Stimulated activated CD4-positive, alpha-beta T cell treated with anti-CD3 and anti-CD28 coated beads, Interleukin-12 subunit alpha, Interleukin-12 subunit beta, amount 100 ng/mL, for 48 hours (primary cell): ENCODE data around the gene GLDC.
A peak's percentile ranks its signal among the peaks of the same experiment; 100 is the strongest.
"Not testable (repeated sequence)": the region's sequence is repeated elsewhere in the genome, so short reads cannot be mapped to it uniquely, and the experiment has no call there.

Source experiments
- DNase-seq, 3 donors: peaks; one replicate each; pipeline ENCODE4 v3.0.0-alpha.2; 2020; ENCODE audit warnings: low read depth in 2 of 3, low spot score in 1 of 3

Gene GLDC

GRCh38 chr9:6575324-6576034 is 70.0 kb downstream of the GLDC start:
- DNase-seq, result no peak

DNA sequence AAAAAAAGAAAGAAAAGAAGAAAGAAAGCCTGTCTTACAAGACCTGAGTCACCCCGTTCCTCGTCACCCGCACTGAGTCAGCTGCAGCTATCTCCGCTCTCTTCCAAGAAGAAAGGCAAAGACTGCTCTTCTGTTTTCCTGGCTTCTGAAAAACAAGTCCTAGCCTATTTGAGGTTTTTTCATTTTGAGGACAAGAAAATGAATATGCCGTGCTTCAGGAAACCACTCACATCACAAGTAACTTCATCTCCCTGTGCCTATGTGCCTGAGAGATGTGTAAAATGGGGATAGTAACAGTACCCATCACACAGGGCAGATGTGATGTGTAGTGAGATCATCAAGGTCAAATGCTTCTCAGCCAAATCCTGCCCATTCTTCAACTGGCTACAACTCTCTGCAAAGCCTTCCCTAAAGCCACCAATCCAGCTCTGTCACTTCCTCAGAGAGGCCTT is 78.4 kb downstream of the GLDC start:
- peak; percentile 13 to 20 (median 13) for DNase-seq

DNA sequence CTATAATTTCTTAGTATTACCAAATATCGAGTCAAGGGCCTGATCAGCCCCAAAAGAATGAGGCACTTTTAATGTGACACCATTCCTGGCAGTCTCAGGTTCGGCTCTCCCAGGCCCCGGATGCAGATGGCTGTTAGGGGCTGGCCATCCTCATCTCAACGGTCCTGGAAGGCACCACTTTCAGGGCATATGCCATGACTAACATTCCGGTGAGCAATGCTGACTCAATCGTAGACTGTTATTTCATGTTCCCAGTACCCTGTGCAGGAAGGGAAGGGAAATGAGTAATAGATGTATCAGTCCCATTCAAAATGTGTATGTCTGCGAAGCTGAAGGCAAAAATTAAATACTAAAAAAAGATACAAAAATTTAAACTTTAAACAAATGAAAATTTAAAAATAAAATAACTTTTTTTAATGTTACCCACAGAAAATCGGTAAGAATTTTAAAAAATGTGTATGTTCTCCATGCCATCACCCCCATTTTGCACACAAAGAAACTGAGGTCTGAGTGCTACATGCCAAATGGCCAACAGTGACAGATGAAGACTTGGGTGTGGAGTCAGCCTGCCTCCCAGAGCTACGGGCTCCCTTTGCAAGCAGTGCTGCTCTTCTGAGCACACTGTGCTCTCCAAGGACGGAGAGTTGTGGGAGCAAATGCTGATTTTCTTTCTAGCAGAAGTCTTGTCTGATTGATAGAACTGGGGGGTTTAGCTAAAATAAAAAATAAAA is 79.0 kb downstream of the GLDC start:
- DNase-seq, result peak; percentile 43 to 52 (median 45)

DNA sequence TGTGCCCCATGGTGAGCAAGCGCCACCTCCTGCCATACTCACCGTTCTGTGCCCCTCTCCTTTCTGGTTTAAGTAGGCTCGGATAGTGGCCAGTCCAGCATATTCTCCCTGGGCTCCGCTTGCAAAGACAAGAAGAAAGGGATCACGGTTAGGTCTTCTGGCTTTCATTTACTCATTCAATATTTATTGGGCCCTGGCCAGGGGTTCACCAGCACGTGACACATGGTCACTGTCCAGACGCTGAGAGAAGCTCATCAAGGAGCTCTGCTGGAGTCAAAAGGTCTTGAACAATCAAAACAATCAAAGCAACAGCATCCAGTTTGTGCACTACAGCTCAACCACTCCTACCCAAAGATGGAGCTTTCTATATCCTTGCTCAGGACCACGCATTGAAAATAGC is 80.2 kb downstream of the GLDC start:
- no peak for DNase-seq

DNA sequence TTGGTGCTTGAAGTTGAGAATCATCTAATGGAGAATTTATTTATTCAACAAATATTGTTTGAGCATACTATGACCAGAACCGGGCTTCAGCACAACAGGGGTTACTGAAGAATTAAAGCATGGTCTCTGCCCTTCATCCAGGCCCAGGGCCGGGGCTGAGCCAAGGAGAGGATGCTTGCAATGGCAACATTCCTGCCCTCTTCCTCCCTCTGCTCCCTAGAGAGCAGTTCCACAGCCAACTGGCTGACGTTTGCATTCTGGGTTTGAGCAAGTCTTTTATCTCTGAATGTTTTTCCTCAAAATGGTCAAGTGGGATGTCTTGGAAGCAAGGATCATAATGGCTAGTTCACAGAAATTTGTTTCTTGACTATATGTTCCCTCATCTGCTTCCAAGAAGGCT is 80.7 kb downstream of the GLDC start:
- no peak for DNase-seq

GRCh38 chr9:6564360-6564759 is 81.2 kb downstream of the GLDC start:
- DNase-seq, result no peak

DNA sequence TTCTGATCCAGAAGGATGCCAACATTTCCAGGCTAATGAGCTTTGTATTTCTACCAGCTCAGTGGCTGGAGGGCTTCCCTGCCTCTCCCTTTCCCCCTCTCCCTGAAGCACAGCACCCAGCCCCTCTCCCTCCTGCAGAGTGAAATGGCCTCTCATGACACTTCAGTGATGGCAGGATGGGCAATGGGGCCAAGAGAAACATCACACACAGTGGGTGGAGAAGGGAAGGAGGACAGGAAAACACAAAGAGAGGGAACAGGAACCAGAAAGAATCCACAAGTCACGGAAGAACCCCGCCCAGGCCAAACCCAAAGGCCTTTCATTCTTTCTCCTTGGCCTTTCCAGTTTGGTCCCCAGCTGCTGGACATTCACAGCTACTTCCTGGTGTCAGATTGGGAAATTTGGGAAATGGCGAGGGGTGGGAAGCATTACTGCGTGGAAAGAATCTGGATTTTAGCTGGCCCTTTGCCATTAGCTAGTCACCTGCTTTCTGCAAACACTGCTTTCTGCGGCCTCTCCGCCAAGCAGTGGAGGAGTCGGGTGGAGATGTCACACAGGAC is 82.6 kb downstream of the GLDC start:
- DNase-seq, result no peak

GRCh38 chr9:6562201-6562600 is 83.3 kb downstream of the GLDC start:
- no peak for DNase-seq

GRCh38 chr9:6557883-6558616 is 87.5 kb downstream of the GLDC start:
- DNase-seq, result no peak

DNA sequence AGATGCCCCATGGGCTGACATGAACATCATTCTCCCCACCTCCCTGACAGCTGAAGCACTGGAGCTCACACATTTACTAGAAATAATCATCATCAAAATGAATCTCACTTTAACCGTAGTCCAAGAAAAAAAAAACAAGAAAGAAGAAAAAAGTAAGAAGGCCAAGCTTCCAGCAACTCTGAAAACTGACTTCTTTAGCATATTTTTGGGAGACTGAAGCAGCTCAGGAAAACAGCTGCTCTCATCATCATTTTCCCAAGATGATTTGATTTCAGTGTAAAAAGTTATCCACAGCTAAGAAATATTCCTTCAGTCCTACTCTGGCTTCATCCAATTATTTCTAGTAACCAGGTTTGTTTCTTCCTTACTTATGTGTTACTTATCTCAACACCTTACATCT is 91.7 kb downstream of the GLDC start:
- no peak for DNase-seq

DNA sequence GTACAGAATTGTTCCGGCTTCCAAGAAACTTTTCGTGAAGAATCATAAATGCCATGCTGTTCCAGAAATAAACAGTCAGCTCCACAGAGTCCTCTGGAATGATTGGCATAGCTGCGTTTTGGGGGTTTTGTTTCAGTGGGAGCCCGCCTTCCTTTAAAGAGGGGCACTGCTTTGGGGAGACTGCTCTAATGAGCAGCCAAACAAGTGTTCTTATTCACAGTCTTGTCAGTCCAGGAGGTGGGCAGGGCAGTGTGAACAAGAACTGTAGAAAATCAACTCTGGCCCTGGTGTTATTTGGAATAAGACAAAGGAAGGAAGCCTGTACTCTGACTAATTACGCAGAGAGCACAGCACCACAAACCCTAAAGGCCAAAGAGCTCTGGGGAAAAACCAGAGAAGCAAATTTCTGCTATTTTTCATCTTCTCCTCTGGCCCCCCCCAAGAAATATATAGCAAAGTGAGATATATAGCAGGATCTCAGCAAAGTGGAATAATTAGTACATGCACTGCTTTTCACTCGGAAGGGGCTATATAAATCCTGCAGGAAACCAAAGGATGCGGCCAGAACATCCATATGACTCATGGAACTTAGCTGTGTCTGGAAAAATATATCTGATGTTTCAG is 92.9 kb downstream of the GLDC start:
- no peak for DNase-seq

GRCh38 chr9:6552033-6552432 is 93.5 kb downstream of the GLDC start:
- no peak for DNase-seq

GRCh38 chr9:6551136-6551535 is 94.4 kb downstream of the GLDC start:
- DNase-seq, result no peak

GRCh38 chr9:6549106-6549800 is 96.3 kb downstream of the GLDC start:
- no peak for DNase-seq

DNA sequence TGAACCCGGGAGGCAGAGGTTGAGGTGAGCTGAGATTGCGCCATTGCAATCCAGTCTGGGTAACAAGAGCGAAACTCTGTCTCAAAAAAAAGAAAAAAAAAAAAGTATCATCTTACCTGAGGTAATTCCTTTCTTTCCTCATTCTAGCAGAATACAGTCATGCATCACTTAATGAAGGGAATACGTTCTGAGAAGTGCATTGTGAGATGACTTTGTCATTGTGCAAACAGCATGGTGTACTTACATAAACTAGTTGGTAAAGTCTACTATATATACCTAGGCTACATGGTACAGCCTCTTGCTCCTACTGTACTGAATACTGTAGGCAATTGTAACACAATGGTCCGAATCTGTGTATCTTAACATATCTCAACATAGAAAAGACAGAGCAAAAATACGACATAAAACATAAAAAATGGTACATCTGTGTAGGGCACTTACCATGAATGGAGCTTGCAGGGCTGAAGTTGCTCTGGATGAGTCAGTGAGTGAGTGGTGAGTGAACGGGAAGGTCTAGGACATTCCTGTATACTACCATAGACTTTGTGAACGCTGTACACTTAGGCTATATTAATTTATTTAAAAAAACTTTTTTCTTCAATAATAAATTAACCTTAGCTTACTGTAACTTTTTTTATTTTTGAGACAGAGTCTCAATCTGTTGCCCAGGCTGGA is 100.4 kb downstream of the GLDC start:
- DNase-seq, result no peak

DNA sequence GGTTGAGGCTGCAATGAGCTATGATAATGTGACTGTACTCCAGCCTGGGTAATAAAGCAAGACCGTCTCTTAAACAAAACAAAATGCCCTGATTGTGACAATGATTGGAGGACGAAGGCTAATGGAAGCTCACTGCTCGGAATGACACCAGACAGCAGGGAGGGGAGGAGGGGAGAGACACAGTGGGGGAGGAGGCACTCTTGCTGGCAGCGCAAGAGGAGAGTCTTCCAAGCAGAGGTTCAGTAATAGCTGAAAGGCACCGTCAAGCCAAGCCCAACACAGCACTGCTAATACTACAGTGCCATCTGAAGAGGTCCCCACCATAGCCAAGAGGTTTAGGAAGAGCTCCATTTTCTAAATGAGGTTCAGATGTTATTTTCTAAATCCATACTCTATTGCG is 102.3 kb downstream of the GLDC start:
- DNase-seq, result no peak

GRCh38 chr9:6542617-6543016 is 102.9 kb downstream of the GLDC start:
- DNase-seq, result not testable (repeated sequence)

- DNase-seq, result no peak
Measured at GRCh38 chr9:6538666-6539071, 106.9 kb downstream of the GLDC start.

GRCh38 chr9:6535594-6535993 is 109.9 kb downstream of the GLDC start:
- no peak for DNase-seq
